CD4-positive, alpha-beta T cell treated with Interleukin-15 for 1 hour (primary cell): ENCODE data around the gene DRAXIN.
A peak's percentile ranks its signal among the peaks of the same experiment; 100 is the strongest.

Experiments
- DNase-seq: peaks from one replicate; pipeline ENCODE4 v3.0.0-alpha.2; 2020

DRAXIN gene

GRCh38 chr1:11691302-11691914 lies at the start of gene DRAXIN:
TSS of gene DRAXIN (plus strand) at chr1:11691710. CDS start at chr1:11706259, 14,549 bp downstream.
- no peak for DNase-seq

GRCh38 chr1:11641776-11642305 lies 49.7 kb upstream of the DRAXIN start:
- DNase-seq = no peak

- peak; percentile 63 for DNase-seq
These were observed 49.0 kb upstream of the DRAXIN start for GRCh38 chr1:11642418-11643017.

DNA sequence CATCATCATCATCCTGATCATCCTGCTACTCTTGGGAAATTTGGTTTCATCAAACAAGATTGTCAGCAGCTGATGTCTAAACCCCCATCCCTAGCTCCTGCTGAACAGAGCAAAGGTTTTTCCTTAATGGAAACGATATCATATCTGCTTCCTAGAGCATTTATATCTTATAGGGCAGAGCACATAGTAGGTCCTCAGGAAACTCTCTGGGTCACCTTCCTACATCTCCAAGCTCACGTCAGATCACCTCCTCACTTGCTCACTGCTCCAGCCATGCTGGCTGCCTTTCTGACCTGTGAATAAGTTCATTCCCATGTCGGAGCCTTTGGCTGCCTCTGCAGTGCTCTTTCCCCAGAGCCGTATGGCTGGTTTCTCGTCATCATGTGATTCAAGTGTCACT lies 47.7 kb upstream of the DRAXIN start:
- no peak for DNase-seq

DNA sequence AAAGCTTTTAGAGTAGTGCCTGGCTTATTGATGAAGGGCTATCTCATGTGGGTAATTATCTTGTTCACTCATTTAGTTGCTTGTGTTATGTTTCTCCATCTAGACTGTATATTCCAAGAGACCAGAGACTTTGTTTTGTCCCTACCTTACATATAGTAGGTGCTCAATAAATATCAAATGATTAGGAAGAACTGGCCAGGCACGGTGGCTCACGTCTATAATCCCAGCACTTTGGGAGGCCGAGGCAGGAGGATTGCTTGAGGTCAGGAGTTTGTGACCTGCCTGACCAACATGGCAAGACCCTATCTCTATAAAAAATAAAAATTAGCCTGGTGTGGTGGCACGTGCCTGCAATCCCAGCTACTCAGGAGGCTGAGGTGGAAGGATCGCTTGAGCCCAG lies 46.2 kb upstream of the DRAXIN start:
- no peak for DNase-seq

GRCh38 chr1:11645670-11646265 lies 45.7 kb upstream of the DRAXIN start:
- peak; percentile 77 for DNase-seq

- DNase-seq = no peak
These were observed 45.2 kb upstream of the DRAXIN start for GRCh38 chr1:11646317-11646716.

DNA sequence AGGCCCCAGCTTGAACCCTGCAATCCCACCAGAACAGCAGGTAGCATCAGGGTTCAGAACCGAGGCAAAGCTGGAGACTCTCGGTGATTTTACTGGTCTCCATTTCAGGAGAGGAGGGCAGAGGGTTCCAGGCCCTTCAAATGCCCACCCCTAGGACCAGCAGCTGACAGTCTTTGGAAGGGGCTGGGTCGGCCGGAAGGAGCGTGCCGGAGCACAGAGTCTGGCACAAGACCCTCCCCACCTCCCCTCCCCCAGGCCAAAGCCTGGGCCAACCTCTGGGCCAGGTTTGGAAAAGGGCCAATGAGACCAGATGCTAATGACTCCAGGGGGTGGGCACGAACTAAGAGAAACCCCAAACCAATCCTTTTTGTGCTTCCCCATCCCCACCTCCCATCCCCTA lies 44.2 kb upstream of the DRAXIN start:
- no peak for DNase-seq

GRCh38 chr1:11648039-11648438 lies 43.5 kb upstream of the DRAXIN start:
- DNase-seq = no peak

- DNase-seq = peak; percentile 46
These were observed 42.8 kb upstream of the DRAXIN start for GRCh38 chr1:11648732-11649158.

- DNase-seq = no peak
These were observed 42.3 kb upstream of the DRAXIN start for GRCh38 chr1:11649237-11649623.

DNA sequence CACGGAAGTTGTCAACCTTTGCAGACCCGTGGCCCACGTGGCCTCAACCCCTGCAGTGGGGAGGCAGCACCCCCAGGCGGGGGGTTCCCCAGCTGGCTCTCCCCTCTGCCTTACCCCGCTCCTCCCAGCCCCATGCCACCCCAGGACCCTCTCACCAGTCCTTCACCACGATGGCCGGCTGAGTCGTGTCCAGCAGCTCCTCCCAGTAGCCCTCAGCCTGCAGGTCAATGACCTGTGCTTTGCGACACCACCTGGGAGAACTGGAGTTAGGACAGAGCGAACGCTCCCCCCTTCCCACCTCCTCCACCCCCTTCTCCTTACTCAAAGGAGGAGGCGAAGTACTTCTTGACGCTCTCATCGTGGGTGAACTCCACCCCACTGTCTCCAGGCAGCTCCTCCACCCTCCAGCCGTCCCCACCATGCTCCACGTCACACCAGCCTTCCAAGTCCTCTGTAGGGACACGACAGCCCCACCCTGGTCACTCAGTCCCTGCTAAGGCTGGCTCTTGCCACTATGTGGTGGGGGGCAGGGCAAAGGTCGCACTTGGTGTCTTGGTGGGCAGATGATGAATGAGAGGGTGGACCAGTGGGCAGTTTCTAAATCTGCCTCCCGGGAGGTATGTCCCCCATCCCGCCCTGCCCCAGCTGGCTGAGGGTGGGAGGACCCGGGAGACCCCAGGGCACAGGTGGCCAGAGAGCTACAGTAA lies 41.7 kb upstream of the DRAXIN start:
- no peak for DNase-seq

DNA sequence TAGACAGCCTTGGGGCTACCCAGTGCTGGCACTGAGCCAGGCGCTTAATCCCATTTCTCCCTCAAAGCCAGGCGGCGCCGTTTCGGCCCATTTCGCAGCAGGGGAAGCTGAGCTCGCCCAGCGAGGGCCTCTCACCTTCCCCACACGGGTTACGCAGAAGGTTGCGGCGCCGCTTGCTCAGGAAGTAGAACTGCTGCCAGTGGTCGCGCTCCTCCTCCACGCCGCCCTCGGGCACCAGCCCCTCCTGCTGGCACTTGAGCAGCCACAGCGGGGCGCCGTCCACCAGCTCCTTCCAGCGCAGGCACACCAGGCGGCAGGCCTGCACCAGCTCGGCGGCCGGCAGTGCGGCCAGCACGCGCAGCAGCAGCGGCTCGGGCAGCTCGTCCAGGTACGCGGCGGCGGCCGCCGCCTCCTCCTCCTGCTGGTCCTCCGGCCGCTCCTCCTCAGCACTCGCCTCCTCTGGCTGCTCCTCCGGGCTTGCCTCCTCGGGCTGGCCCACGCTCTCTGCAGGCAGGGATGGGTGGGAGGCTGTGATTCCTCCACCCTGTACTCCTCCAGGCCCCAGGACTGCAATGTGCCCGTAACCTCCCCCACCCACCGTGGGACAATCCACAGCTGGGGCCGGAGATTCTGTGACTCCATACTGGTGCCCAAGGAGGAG lies 41.0 kb upstream of the DRAXIN start:
- DNase-seq = peak; percentile 86

- no peak for DNase-seq
These were observed 40.5 kb upstream of the DRAXIN start for GRCh38 chr1:11651017-11651416.

- DNase-seq = no peak
These were observed 39.2 kb upstream of the DRAXIN start for GRCh38 chr1:11652203-11652780.

GRCh38 chr1:11653101-11653860 lies 38.2 kb upstream of the DRAXIN start:
- no peak for DNase-seq

- DNase-seq = no peak
These were observed 37.7 kb upstream of the DRAXIN start for GRCh38 chr1:11653861-11654136.

DNA sequence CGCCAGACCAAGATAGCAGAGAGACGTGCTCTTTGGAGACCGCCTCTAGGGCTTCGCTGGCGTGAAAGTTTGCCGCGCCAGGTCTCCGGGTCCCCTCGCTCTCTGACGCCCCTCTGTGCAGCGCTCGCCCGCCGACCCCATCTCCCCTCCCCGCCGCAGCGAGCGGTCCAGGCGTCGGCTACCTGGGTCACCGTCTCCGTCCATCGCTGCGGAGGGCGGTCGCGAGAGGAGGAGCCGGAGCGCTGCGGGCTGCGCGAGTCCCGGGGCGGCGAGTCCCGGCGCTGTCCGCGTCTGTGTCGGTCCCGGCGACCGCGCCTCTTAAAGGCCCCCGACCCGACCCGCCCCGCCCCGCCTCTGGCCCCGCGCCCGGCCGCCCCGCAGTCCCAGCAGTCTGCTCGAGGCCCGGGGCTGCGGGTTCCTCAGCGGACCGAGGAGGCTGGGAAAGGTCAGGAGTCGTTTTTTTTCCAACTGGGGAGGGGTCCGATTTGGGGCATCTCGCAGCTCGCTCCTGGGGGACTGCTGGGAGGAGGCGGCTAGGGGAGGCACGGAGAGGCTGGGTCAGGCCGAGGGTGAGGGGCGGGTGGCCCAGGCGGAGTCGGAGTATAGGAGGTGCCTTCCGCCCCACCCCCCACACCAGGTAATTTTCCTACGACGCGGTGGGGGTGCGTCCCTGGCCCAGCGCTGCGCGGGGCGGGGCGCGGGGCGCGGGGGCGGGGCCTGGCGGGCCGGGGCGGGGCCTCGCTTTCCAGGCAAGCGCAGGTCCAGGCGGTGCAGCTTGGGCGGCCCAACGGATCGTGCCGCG lies 37.2 kb upstream of the DRAXIN start, which contains the start of the genes FBXO2 and FBXO44:
FBXO2 (minus strand) TSS at position 293 of the 802 bp plus-strand sequence; CDS start at position 204, 89 bp downstream.
FBXO44 (plus strand) TSS at position 741 of the 802 bp plus-strand sequence. CDS start 959 bp downstream, outside the sequence.
- DNase-seq = peak; percentile 58

DNA sequence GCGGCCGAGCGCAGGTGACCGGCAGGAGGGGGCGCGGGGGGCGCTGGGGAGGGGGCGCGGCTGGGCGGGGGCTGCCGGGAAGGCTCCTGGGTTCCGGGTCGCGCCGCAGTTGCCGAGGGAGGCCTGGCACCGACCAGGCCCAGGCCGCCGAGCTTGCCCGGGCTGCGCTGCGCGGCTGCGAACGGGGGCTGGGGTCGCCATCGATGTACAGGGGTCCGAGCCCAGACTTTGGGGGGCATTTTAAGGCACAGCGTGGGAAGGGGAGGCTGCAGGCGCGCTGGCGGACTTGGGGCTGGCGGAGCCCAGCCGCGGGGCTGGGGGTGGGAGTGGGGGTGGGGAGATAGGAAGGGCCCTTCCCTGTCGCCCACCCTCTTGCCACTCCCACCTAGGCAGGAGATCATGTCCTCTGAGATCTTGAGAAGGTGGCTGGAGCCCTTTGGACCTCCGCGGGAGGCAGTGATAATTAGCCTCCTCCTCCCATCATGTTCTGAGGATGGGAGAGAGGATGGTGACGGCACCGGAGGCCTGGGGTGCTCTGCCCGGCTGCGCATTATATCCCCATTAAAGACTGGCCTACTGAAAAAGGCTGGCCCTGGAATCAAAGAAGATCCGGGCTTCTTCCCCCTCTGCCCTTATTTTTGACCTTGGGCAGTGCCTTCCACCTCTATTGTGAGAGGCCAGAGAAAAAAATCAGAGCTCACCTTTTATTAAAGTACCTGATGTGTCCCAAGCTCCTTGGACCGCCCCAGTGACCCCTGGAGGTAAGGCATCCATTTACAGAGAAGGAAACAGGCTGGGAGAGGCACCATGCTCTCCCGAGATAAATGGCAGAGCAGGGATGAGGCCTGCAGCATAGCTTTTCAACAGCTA lies 36.3 kb upstream of the DRAXIN start:
- no peak for DNase-seq

DNA sequence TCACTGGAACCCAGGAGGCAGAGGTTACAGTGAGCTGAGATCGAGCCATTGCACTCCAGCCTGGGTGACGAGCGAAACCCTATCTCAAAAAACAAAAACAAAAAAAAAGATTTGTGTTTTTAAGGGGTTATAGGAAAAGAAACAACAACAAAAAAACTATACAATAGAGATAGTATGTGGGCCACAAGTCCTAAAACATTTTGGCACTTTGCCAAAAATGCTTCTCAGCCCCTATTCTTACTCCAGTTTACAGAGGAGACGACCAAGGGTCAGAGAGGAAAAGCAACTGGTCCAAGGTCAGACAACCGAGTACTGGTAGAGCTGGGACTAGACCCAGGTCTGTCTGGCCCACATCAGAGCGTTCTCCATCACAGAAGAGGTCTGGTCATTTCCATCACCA lies 33.9 kb upstream of the DRAXIN start:
- no peak for DNase-seq
